HAP-1 (cell line): ENCODE results near the gene COMTD1.

ENCODE experiments used
- DNase-seq, 2 experiments: peaks; one replicate each; pipeline ENCODE4 v3.0.0-alpha.2; 2016 to 2020; ENCODE audit warnings: low spot score in 2 of 2
- H3K27me3 ChIP-seq: fragments of 250-450 bp; sonication (Bioruptor Pico); 2 replicates; pipeline ENCODE4 v1.5.1; 2020; ENCODE audit warnings: low read depth, mild to moderate bottlenecking, moderate library complexity
- H3K36me3 ChIP-seq: fragments of 250-450 bp; sonication (Bioruptor Pico); replicated peaks from 2 replicates; pipeline ENCODE4 v1.5.1; 2020; ENCODE audit warnings: mild to moderate bottlenecking
- H3K4me1 ChIP-seq: fragments of 250-450 bp; sonication (Bioruptor Pico); 2 replicates; pipeline ENCODE4 v1.5.1; 2020; ENCODE audit warnings: mild to moderate bottlenecking
- H3K4me3 ChIP-seq: fragments of 250-450 bp; sonication (Bioruptor Pico); 2 replicates; pipeline ENCODE4 v1.5.1; 2020; ENCODE audit warnings: mild to moderate bottlenecking, moderate library complexity
- H3K9me3 ChIP-seq: fragments of 250-450 bp; sonication (Bioruptor Pico); 2 replicates; pipeline ENCODE4 v1.5.1; 2020; ENCODE audit warnings: mild to moderate bottlenecking, moderate library complexity
- in situ Hi-C: fragments of 300-500 bp; cut with MboI; formaldehyde crosslinking; loops from 3 replicates; pipeline ENCODE4 v1.14.3; 2020; ENCODE audit warnings: low sequenced_read_pairs, inconsistent platforms, mixed read lengths

Gene COMTD1

DNA sequence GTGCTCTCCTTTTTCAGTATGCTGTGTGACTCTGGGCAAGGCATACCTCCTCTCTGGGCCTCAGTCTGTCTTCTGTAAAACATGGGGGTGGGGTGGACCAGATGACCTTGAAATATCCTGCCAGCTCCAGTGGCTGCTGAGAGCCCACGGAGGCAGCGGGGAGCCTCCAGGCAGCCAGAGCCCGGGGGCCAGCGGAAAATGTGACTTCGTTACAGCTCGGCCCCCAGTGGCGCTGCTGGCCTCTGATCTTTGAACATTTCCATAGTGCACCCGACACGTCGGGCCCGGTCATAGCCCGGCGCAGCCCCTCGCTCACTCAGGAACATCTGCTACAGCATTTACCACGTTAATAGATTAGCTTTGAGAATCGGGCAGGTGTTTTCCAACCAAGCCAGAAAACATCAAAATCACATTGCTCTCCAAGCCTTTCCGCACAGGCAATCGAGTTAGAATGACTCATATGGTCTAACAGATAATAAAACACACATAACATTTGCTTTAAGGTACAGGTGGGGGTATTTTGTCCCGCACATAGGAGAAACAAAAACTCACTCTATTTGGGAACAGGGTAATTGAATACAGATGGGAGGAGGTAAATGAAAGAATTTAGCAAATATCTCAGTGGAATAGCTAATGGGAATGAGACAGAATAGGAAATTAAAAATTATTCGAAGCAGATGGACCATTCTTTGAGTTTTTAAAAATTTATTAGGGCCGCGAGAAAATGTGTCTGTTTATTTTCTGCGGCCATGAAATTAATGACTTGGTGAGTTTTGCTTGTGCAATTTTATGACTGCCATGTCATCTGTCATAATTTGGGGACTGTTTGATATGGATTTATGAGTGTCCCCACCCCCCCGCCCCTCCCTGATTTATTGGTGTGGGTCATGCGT is 26.3 kb upstream of the COMTD1 start:
- no peaks in the 10 kb centered on the region for H3K4me1 ChIP-seq
- H3K36me3 ChIP-seq = no peaks in the 10 kb centered on the region
- no peaks in the 10 kb centered on the region for H3K27me3 ChIP-seq
- H3K9me3 ChIP-seq = no peaks in the 10 kb centered on the region
- no peak for DNase-seq
- no peak overlapping the region for H3K4me3 ChIP-seq
- in situ Hi-C loops = no loop called here

DNA sequence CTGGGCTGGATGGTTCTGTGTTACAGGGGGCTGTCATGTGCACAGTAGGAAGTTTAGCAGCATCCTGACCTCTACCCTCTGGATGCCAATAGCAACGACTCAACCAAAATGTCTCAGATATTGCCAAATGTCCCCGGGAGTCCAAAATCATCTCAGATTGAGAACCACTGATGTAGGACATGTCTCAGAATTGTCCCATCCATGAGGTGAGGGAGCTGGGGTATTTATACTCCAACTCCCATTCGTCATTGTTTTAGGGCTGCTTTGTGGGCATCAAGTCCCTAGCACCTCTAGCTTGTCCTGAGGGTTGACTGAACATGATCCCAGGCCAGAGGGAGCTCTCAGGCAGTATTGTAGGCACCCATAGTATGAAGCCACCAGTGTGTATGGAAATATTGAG is 25.2 kb upstream of the COMTD1 start:
- in situ Hi-C loops = no loop called here
- Histone ChIP-seq H3K4me1 (no peaks in the 10 kb centered on the region), H3K36me3 (no peaks in the 10 kb centered on the region), H3K4me3 (no peak overlapping the region), H3K9me3 (no peaks in the 10 kb centered on the region), H3K27me3 (no peaks in the 10 kb centered on the region)
- no peak for DNase-seq

DNA sequence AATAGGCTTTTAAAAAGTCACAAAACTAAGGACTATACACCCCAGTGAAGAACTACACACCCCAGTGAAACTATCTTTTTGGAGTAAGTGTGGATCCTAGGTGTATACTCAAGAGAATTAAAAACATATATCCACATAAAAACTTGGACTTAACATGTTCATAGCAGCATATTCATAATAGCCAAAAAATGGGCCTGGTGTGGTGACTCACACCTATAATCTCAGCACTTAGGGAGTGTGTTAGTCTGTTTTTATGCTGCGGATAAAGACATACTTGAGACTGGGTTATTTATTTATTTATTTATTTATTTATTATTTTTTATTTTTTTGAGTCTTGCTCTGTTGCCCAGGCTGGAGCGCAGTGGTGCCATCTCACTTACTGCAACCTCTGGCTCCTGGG is 19.0 kb upstream of the COMTD1 start:
- Histone ChIP-seq H3K4me1 (no peaks in the 10 kb centered on the region), H3K36me3 (no peaks in the 10 kb centered on the region), H3K9me3 (no peaks in the 10 kb centered on the region), H3K27me3 (no peaks in the 10 kb centered on the region), H3K4me3 (no peak overlapping the region)
- no peak for DNase-seq
- in situ Hi-C loops = no loop called here

DNA sequence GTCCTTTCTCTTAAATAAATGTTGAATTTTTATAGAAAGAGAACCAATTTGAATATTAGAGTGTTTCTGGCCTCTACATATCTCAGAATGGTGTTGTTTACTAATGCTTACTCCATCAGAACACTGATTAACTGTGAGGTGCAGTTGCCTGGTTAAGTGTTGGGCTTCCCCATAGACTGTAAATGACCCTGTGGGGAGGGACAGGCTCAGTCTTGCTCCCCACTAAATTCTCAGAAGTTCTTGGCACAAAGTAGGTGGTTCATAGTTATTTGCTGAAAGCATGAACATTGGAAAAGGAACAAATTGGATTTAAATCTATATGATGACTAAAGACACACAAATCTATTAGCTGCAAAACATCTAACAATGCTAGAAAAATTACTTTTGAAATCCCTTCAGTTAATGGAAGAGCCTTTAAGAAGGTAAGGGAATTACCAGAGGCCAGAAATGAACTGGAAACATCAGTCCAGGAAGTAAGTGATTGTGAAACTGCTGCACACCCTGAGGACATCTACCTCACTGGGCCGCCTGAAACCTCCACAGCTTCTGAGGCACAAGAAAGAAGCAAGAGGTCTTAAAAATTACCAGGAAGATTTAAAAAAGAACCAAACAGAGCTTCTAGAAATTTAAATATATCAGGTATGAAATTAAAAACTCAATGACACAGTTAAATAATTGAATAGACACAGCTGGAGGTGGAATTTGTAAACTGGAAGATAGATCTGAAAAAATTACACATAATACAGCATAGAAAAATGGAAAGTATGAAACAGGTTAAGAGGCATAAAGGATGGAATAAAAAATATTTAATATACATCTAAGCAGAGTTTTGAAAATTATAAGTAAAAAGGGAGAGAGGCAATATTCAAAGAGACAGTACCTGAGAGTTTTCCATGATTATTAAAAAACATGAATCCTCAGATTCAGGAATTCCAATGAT is 17.8 kb upstream of the COMTD1 start:
- in situ Hi-C loops = no loop called here
- no peak overlapping the region for H3K4me3 ChIP-seq
- H3K27me3 ChIP-seq = no peaks in the 10 kb centered on the region
- no peak for DNase-seq
- H3K4me1 ChIP-seq = no peaks in the 10 kb centered on the region
- H3K9me3 ChIP-seq = no peaks in the 10 kb centered on the region
- no peaks in the 10 kb centered on the region for H3K36me3 ChIP-seq

DNA sequence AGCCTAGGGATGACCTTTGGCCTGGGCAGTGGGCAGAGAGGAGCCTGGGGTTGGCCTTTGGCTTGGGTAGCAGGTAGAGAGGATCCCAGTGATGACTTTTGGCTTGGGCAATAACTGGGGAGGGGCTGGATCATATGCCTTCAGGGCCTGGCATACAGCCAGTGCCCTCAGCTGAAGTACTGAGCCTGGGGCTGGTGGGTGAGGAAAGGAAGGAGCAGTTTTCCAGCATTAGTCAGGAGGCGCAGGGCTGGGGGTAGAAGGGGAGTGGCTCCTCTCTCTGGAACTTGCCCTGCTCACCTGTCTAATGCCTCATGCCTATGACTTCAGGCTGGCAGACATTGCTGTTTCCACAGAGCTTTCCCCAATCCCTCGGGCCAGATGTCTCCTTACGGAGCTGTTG is 15.2 kb upstream of the COMTD1 start:
- no peaks in the 10 kb centered on the region for H3K36me3 ChIP-seq
- DNase-seq = no peak
- H3K4me3 ChIP-seq = no peak overlapping the region
- no peaks in the 10 kb centered on the region for H3K27me3 ChIP-seq
- no peaks in the 10 kb centered on the region for H3K4me1 ChIP-seq
- no peaks in the 10 kb centered on the region for H3K9me3 ChIP-seq
- in situ Hi-C loops = no loop called here

DNA sequence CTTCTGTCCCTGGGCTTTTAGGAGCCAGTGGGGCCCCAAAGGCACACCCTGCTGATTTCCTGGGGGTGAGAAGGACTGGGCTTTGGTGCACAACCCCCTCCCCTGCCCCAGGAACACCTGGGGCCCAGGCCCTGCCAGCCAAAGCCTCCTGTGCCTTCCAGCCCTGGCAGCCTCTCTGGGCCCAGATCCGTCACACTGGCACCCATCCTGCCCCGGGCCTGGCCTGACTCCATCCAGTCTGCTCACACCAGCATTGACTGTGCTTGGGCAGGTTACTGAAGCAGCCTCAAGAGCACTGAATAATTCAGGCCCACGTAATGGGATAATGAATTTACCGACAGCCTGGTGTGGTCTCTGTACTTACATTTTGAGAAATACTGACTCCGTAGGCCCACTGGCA is 12.0 kb upstream of the COMTD1 start:
- DNase-seq = no peak
- Histone ChIP-seq H3K9me3 (no peaks in the 10 kb centered on the region), H3K27me3 (no peaks in the 10 kb centered on the region), H3K36me3 (no peaks in the 10 kb centered on the region), H3K4me3 (no peak overlapping the region), H3K4me1 (no peaks in the 10 kb centered on the region)
- in situ Hi-C loops = no loop called here

DNA sequence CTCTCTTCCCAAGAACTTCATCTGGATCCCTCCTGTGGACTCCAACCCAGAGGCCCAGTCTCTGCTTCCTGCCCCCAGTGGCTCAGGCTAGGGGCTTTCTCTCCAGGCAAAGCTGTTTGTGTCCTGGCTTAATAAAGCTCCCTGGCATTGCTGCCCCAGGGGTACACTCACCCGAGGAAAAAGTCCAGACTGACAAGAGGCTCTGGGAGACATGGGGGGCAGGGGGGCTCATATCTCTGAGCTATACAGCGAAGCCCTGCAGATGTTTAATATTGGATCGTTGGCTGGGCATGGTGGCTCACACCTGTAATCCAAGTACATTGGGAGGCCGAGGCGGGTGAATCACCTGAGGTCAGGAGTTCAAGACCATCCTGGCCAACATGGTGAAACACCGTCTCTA is 10.7 kb upstream of the COMTD1 start:
- H3K27me3 ChIP-seq = no peaks in the 10 kb centered on the region
- in situ Hi-C loops = no loop called here
- H3K4me1 ChIP-seq = no peaks in the 10 kb centered on the region

DNA sequence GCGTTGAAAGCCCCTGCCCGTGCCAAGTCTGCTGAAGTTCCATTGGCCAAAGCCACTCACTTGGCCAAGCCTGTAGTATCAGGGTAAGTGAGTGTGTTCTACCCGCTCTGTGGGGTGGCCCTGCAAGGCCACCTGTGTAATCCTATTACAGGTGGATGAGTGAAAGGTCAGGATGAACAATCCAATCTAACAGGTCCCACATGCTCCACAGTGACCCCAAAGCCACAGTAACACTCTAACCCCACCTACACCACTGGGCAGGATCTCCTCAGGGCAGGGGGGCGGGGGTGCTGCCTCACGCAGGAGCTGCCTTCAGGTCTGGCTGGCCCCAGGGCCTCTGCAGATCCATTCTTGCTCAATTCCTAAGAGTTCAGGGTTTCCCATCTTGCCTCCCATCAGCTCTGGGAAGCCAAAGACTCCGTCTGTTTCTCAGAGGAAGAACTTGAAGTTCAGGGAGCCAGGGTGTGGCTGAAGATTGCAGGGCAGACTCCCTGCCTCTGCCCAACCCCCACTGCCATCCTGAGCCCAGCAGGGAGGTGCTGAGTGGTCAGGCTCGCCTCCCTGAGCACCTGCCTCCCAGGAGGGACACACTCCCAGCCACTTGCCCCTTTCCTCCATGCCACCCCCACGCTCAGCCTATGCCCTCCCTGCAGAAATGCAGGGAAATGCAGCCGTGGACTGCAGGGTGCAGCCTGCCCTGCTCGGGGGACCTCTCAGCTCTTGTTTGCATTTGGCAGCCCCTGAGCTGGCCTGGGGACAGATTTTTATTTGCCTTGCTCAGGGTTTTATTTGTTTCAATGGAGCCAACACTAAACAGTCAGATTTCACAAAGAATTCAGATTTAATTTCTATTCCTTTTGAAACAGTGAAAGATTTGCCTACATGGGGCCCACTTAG is 9.8 kb upstream of the COMTD1 start:
- DNase-seq = no peak
- Histone ChIP-seq H3K4me1 (no peaks in the 10 kb centered on the region), H3K27me3 (no peaks in the 10 kb centered on the region), H3K4me3 (no peak overlapping the region), H3K36me3 (no peaks in the 10 kb centered on the region), H3K9me3 (no peaks in the 10 kb centered on the region)
- in situ Hi-C loops = no loop called here

More for the DNA sequence above, 10.7 kb upstream of the COMTD1 start:
- Histone ChIP-seq H3K4me3 (no peak overlapping the region), H3K36me3 (no peaks in the 10 kb centered on the region), H3K9me3 (no peaks in the 10 kb centered on the region)
- DNase-seq = no peak

DNA sequence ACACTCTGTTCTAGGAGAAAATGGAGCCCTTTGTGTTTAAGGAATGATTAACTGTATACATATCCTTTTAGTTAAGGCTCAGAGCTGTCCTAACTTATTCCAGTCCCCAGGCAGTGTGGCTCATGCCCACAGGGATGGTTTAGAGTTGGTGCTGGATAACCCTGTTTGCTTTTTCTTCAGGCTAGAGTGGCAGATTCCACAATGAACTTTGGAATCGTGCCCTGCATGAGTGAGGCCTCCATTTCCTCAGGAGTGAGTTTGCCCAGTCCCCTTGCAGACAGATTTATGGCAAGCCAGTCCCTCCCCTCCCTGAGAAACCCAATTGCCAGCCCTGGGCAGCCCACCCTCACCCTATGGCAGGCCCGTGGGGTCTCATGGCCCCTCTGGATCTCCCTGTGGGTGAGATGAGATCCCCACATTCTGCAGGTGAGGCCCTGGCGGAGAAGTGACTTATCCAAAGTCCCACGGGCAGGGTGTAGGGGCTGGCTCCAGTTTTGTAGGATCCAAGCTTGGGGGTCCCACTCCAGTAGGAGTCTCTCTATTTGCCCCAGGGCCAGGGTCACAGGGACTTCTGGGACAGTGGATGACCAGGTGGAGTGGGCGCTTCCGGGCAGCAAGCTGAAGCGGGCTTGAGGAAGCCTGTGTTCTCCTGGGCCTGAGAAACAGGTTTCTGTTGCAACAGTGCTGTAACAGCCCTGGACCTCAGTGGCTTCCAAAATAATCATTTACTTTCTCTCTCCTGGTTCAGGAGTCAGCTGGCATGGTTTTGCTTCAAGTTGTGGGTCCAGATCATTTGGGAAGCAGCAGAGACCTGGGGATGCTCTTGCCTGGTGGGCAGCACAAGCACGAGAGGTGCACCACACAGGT is 9.0 kb upstream of the COMTD1 start:
- Histone ChIP-seq H3K27me3 (no peaks in the 10 kb centered on the region), H3K4me3 (no peak overlapping the region), H3K9me3 (no peaks in the 10 kb centered on the region), H3K36me3 (no peaks in the 10 kb centered on the region), H3K4me1 (no peaks in the 10 kb centered on the region)
- no peak for DNase-seq
- in situ Hi-C loops = no loop called here

DNA sequence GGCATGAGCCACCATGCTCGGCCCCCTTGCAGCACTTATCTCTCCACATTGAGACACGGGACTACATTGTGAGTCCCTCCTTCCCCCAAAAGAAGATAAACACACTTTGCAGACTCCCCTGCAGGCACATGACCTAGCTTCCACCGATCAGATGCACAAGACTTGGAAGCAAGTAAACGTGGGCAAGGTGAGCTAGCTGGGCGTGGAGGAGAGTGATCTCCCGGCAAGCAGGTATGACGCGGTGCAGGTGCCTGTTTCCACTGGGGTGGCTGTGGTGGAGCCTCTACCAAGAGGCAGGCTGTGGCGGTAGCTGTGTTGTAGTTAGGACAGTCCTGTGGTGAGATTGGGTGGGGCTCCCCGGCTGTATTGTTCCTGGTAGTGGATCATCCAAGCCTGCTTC is 7.7 kb upstream of the COMTD1 start:
- in situ Hi-C loops = no loop called here
- Histone ChIP-seq H3K4me1 (no peaks in the 10 kb centered on the region), H3K4me3 (no peak overlapping the region), H3K36me3 (no peaks in the 10 kb centered on the region), H3K9me3 (no peaks in the 10 kb centered on the region), H3K27me3 (no peaks in the 10 kb centered on the region)
- no peak for DNase-seq

DNA sequence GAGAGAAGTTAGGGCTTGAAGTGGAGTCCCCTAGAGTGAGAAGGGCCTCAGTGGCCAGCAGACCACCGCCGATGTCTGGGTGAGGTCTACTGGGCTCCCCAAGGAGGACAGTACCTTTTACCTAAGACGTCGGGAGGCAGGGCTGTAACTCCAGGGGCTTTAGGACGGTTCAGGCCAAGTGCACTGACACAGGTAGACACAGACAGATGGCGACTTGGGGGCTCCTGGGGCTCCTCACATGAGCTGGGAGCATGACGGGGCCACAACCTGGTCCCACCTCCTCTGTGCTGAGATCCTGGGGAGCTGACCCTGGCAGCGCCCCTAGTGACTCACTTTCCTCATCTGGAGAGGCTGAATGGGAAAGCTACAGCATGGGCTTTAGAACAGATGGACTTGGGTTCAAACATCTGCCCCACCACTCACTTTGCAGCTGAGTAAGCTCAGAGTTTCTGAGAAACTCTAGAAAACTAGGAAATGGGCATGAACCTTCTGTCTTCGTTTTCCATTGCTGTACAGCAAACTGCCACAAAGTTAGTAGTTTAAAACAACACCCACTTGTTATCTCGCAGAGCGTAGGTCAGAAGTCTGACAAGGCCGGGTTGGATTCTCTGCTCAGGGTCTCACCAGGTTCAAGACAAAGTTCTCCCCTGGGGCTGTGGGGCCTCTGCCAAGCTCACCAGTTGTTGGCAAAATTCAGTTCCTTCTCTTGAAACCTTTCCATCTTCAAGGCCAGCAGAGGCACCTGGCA is 4.7 kb upstream of the COMTD1 start:
- in situ Hi-C loops = no loop called here
- Histone ChIP-seq H3K36me3 (no peaks in the 10 kb centered on the region), H3K4me1 (no peaks in the 10 kb centered on the region; the same call in 1 of the 2 replicates), H3K4me3 (no peak overlapping the region), H3K27me3 (no peaks in the 10 kb centered on the region), H3K9me3 (no peaks in the 10 kb centered on the region)
- no peak for DNase-seq

DNA sequence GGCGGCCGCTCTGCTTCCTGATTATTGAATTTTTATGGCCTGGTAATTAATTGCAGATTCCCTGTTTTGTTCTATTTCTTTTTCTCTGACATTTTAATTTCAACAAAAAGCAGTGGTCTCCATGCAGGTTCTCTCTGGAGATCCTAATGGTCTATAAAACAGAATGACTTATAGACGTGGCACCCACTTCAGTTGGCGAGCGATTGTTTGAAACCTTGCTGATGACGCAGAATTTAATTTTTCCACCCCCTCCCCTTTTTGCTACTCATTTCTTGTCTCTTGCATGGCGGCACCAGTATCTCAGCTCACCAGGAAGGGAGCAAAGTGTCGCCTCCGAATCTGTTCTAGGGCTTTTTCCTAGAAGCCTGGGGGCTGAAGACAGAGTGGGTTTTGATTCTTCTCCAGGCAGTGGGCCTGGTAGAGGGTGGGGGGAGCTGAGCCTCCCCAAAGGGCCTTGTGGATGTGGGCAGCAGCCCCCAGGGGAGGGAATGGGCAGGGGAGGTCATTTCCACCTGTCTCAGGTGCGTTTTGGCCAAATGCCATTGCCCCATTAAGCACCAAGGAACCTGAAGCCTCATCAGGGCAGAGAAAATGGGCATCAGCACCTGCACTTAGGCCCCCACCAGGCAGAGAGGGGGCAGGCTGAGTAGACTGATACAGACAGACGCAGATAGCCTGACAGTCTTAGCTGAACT is 3.5 kb upstream of the COMTD1 start:
- in situ Hi-C loops = loop anchor here (10.0 kb wide), 1 partner anchor 974 kb away; no protein-coding TSS in a partner anchor
- no peak overlapping the region for H3K4me3 ChIP-seq
- H3K36me3 ChIP-seq = no peaks in the 10 kb centered on the region
- H3K4me1 ChIP-seq = no peaks in the 10 kb centered on the region; the same call in 1 of the 2 replicates
- no peaks in the 10 kb centered on the region for H3K9me3 ChIP-seq
- DNase-seq = no peak
- H3K27me3 ChIP-seq = no peaks in the 10 kb centered on the region
